Eye (tissue), 1 donor: Measurements from ENCODE around the gene S1PR2.

Experiments
- DNase-seq: peaks from one replicate; pipeline ENCODE4 v3.0.0-alpha.2; 2015

The S1PR2 gene

GRCh38 chr19:10230861-10231611, at the start of gene S1PR2:
Gene S1PR2, minus strand, starts transcription at chr19:10231331. Its CDS starts 6,426 bp downstream, at chr19:10224905.
- peak; percentile 90 for DNase-seq

- DNase-seq = no peak
Observed at GRCh38 chr19:10279737-10280442, 48.8 kb upstream of the S1PR2 start.

GRCh38 chr19:10278935-10279334, 47.8 kb upstream of the S1PR2 start:
- no peak for DNase-seq

- DNase-seq = no peak
Observed at GRCh38 chr19:10277795-10278589, 46.9 kb upstream of the S1PR2 start.

GRCh38 chr19:10274589-10274988, 43.5 kb upstream of the S1PR2 start:
- no peak for DNase-seq

- DNase-seq = no peak
Observed at GRCh38 chr19:10271543-10272086, 40.5 kb upstream of the S1PR2 start.

GRCh38 chr19:10270616-10271394, 39.7 kb upstream of the S1PR2 start, which contains the start of gene ICAM1:
Gene ICAM1, plus strand, starts transcription at chr19:10271120. Its CDS starts 40 bp downstream, at chr19:10271160.
- DNase-seq = peak; percentile 50

GRCh38 chr19:10270180-10270615, 39.1 kb upstream of the S1PR2 start:
- no peak for DNase-seq

- peak; percentile 88 for DNase-seq
Observed at GRCh38 chr19:10269333-10270179, 38.4 kb upstream of the S1PR2 start.

- no peak for DNase-seq
Observed at GRCh38 chr19:10268071-10268470, 36.9 kb upstream of the S1PR2 start.

- no peak for DNase-seq
Observed at GRCh38 chr19:10266706-10267105, 35.6 kb upstream of the S1PR2 start.

GRCh38 chr19:10262771-10263170, 31.6 kb upstream of the S1PR2 start:
- no peak for DNase-seq

GRCh38 chr19:10260141-10260584, 29.0 kb upstream of the S1PR2 start:
- DNase-seq = no peak

- peak; percentile 96 for DNase-seq
Observed at GRCh38 chr19:10259162-10259905, 28.2 kb upstream of the S1PR2 start.

GRCh38 chr19:10258080-10258710, 27.1 kb upstream of the S1PR2 start:
- DNase-seq = no peak

GRCh38 chr19:10256970-10257615, 26.0 kb upstream of the S1PR2 start:
- DNase-seq = no peak

GRCh38 chr19:10256551-10256950, 25.4 kb upstream of the S1PR2 start:
- no peak for DNase-seq

- DNase-seq = no peak
Observed at GRCh38 chr19:10255358-10255757, 24.2 kb upstream of the S1PR2 start.

- DNase-seq = no peak
Observed at GRCh38 chr19:10254244-10254643, 23.1 kb upstream of the S1PR2 start.
